ENCODE results near the gene GLP1R.

DNA sequence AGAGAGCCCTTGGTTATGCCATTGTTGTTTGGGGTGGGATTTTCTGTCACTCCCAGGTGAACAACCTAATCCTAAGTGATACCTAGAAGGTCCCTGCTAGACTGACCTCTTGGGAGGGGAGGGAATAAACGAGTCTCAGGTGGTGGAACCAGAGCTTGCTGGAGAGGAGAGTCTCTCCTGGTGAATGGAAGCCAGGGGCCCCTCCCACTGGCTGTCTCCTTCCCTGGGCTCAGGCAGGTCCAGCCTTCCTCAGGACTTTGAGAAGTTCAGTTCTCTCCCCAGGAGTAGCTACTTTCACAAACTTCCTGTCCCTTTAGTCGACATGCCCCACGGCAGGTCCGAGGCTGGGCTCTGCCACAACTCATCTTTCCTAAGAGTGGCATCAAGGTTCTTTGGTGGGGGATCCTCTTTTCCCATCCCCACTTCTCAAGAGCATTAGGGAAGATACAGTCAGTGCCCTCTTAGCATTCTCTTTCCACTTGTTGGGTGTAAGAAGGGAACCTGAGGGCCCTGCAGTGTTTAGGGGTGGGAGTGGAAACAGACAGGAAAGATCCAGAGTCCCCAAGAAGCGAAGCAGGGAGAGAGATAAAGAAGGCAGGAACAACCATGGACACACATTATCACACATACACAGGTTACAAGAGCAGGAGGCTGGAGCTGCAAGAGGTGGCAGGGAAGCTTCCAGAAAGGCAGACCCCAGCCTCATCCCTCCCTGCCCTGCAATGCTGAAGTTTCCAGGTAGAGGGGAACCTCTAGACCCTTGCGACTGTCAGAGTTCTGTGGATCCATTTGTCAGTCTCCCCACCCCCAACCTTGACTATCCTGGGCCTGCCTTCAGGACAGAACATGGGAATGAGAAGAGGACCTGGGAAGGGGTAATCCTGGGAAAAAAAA lies 900 bp upstream of the GLP1R start:
- TF ChIP-seq FOXA1 (IDR thresholded peaks at IDR 0.05) (no peak), BHLHE40 (IDR thresholded peaks at IDR 0.05; ENCODE audit: borderline replicate concordance) (no peak), ZNF384 (IDR thresholded peaks at IDR 0.05) (no peak), FOXM1 (IDR thresholded peaks at IDR 0.05; ENCODE audit: borderline replicate concordance) (no peak), SUZ12 (IDR thresholded peaks at IDR 0.05) (no peak), SP1 (IDR thresholded peaks at IDR 0.05) (no peak), HDGF (IDR thresholded peaks at IDR 0.05; ENCODE audit: borderline replicate concordance) (no peak), ELF4 (IDR thresholded peaks at IDR 0.05) (no peak), L3MBTL2 (conservative IDR thresholded peaks at IDR 0.05) (no peak), ARNT (IDR thresholded peaks at IDR 0.05) (no peak), LEF1 (IDR thresholded peaks at IDR 0.05; ENCODE audit: borderline replicate concordance) (no peak), TARDBP (IDR thresholded peaks at IDR 0.05) (no peak)
- TF ChIP-seq, protein P1, sequence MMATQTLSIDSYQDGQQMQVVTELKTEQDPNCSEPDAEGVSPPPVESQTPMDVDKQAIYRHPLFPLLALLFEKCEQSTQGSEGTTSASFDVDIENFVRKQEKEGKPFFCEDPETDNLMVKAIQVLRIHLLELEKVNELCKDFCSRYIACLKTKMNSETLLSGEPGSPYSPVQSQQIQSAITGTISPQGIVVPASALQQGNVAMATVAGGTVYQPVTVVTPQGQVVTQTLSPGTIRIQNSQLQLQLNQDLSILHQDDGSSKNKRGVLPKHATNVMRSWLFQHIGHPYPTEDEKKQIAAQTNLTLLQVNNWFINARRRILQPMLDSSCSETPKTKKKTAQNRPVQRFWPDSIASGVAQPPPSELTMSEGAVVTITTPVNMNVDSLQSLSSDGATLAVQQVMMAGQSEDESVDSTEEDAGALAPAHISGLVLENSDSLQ (IDR thresholded peaks at IDR 0.05) = no peak
